ENCODE measurements around the gene ARSJ. TPM values are rescaled to one million over a fixed set of nuclear protein-coding genes. Genes with fewer than 3 reads are reported as not detected.

The ARSJ gene
- 1.2 TPM for total RNA-seq

GRCh38 chr4:113979148-113979904, at the start of gene ARSJ:
Gene ARSJ, minus strand, starts transcription at chr4:113979647. Its CDS starts 813 bp downstream, at chr4:113978834.

Other genes with a start within 250 kb of the ARSJ start
- gene CAMK2D, start 217.9 kb downstream of the ARSJ start, total RNA-seq, result 165 TPM

Measured in diencephalon (tissue), 1 donor.